H1 (cell line): Measurements from ENCODE around the gene DUSP9. TPM values are rescaled to one million over a fixed set of nuclear protein-coding genes. Genes with fewer than 3 reads are reported as not detected.

Experiments
- CTCF ChIA-PET: fragments of 300-600 bp; sonication (Branson Sonifier 250); formaldehyde crosslinking; loops from one replicate; lab custom pipeline; 2021; ENCODE audit not compliant: partially characterized antibody; lab: Charles Lee
- POLR2A ChIA-PET: fragments of 300-600 bp; sonication (Branson Sonifier 250); formaldehyde crosslinking; loops from one replicate; lab custom pipeline; 2021; ENCODE audit warnings: inconsistent platforms; ENCODE audit not compliant: partially characterized antibody; lab: Charles Lee
- DNase-seq, 2 experiments: peaks; one replicate each; pipeline versions ENCODE4 v3.0.0 to v3.0.0-alpha.2; 2010 to 2022; ENCODE audit warnings: low spot score in 2 of 2, low read depth in 1 of 2, mixed read lengths in 1 of 2
- FAIRE-seq: peaks from 2 replicates; lab custom pipeline; 2011; peaks lifted over from hg19 to GRCh38; lab: Jason Lieb, UNC
- H2AFZ ChIP-seq: 2 replicates; pipeline ENCODE4 v1.8.1; 2012; ENCODE audit warnings: low read length, inconsistent platforms
- H2AK5ac ChIP-seq: 2 replicates; pipeline ENCODE4 v1.6.1; 2013; ENCODE audit warnings: low read depth, low read length
- H2BK120ac ChIP-seq: replicated peaks from 2 replicates; pipeline ENCODE3; 2013; ENCODE audit warnings: low read depth, low read length, inconsistent platforms
- H2BK12ac ChIP-seq: 2 replicates; pipeline ENCODE4 v1.6.1; 2013; ENCODE audit warnings: low read depth, low read length
- H2BK15ac ChIP-seq: 2 replicates; pipeline ENCODE4 v1.6.1; 2013; ENCODE audit warnings: low read length
- H2BK20ac ChIP-seq: 2 replicates; pipeline ENCODE4 v1.6.1; 2013; ENCODE audit warnings: low read length
- H2BK5ac ChIP-seq: 2 replicates; pipeline ENCODE4 v1.6.1; 2013; ENCODE audit warnings: low read depth, low read length
- H3K14ac ChIP-seq: 2 replicates; pipeline ENCODE4 v1.6.1; 2013; ENCODE audit warnings: inconsistent platforms; ENCODE audit not compliant: insufficient read length
- H3K18ac ChIP-seq: 2 replicates; pipeline ENCODE4 v1.6.1; 2013; ENCODE audit warnings: low read length; ENCODE audit errors: extremely low read depth
- H3K23ac ChIP-seq: 2 replicates; pipeline ENCODE4 v1.6.1; 2013; ENCODE audit warnings: inconsistent platforms; ENCODE audit not compliant: insufficient read length
- H3K23me2 ChIP-seq: 2 replicates; pipeline ENCODE4 v1.6.1; 2013; ENCODE audit warnings: low read depth, low read length
- H3K27ac ChIP-seq: 2 replicates; pipeline ENCODE4 v1.6.1; 2011; ENCODE audit warnings: low read depth, low read length, inconsistent platforms
- H3K27me3 ChIP-seq, 4 experiments: replicated peaks in 1 of 4; 1 replicate in 1 of 4; 2 replicates in 3 of 4; pipeline versions ENCODE4 v1.6.1 to v1.8.1; 2011 to 2013; ENCODE audit warnings: low read length in 3 of 4, mild to moderate bottlenecking in 3 of 4, inconsistent platforms in 2 of 4, mixed read lengths in 2 of 4, moderate library complexity in 1 of 4; ENCODE audit not compliant: control insufficient read depth in 3 of 4, insufficient read depth in 3 of 4; ENCODE audit errors: extremely low read depth in 1 of 4
- H3K36me3 ChIP-seq, 4 experiments: 2 replicates each; pipeline versions ENCODE4 v1.6.1 to v1.8.1; 2011 to 2013; ENCODE audit warnings: mild to moderate bottlenecking in 4 of 4, low read length in 3 of 4, moderate library complexity in 2 of 4, control low read depth in 1 of 4, inconsistent platforms in 1 of 4; ENCODE audit not compliant: insufficient read depth in 4 of 4, control insufficient read depth in 2 of 4
- H3K4ac ChIP-seq: replicated peaks from 2 replicates; pipeline ENCODE3; 2013; ENCODE audit warnings: low read length, low read depth, mixed read lengths, inconsistent platforms; ENCODE audit not compliant: insufficient read length
- H3K4me1 ChIP-seq, 4 experiments: replicated peaks in 1 of 4; 1 replicate in 1 of 4; 2 replicates in 3 of 4; pipeline versions ENCODE4 v1.6.1 to v1.8.1; 2011 to 2013; ENCODE audit warnings: low read length in 3 of 4, inconsistent platforms in 2 of 4, mixed read lengths in 1 of 4; ENCODE audit not compliant: insufficient read depth in 4 of 4, control insufficient read depth in 3 of 4
- H3K4me2 ChIP-seq, 2 experiments: 2 replicates each; pipeline versions ENCODE4 v1.6.1 to v1.8.1; 2011 to 2013; ENCODE audit warnings: low read depth in 2 of 2, low read length in 2 of 2, control low read depth in 1 of 2, inconsistent platforms in 1 of 2, mild to moderate bottlenecking in 1 of 2; ENCODE audit not compliant: insufficient read depth in 1 of 2
- H3K4me3 ChIP-seq, 4 experiments: fragments of 200-600, 300-600 bp in 1 of 4; sonication (generic), shearing (Covaris generic), sonication (Bioruptor Twin) in 1 of 4; 2 replicates each; pipeline versions ENCODE4 v1.5.1 to v1.8.1; 2011 to 2016; ENCODE audit warnings: low read length in 4 of 4, low read depth in 3 of 4, control low read depth in 2 of 4, inconsistent platforms in 2 of 4, mild to moderate bottlenecking in 2 of 4, mixed read lengths in 1 of 4, moderate library complexity in 1 of 4; ENCODE audit not compliant: insufficient read depth in 2 of 4; ENCODE audit errors: extremely low read depth in 1 of 4
- H3K56ac ChIP-seq: replicated peaks from 2 replicates; pipeline ENCODE3; 2013; ENCODE audit warnings: low read depth, mild to moderate bottlenecking, mixed read lengths, low read length, inconsistent platforms; ENCODE audit not compliant: insufficient read length
- H3K79me1 ChIP-seq: 2 replicates; pipeline ENCODE4 v1.6.1; 2013; ENCODE audit warnings: low read depth, low read length, control low read depth
- H3K79me2 ChIP-seq, 2 experiments: 2 replicates each; pipeline versions ENCODE4 v1.6.1 to v1.8.1; 2012 to 2013; ENCODE audit warnings: low read length in 2 of 2, mild to moderate bottlenecking in 2 of 2, inconsistent platforms in 1 of 2; ENCODE audit not compliant: insufficient read depth in 2 of 2, control insufficient read depth in 1 of 2
- H3K9ac ChIP-seq, 4 experiments: replicated peaks in 1 of 4; 1 replicate in 1 of 4; 2 replicates in 3 of 4; pipeline versions ENCODE4 v1.6.1 to v1.8.1; 2011 to 2013; ENCODE audit warnings: low read depth in 3 of 4, low read length in 3 of 4, control low read depth in 2 of 4, mild to moderate bottlenecking in 2 of 4, moderate library complexity in 2 of 4, inconsistent platforms in 1 of 4; ENCODE audit errors: extremely low read depth in 1 of 4
- H3K9me3 ChIP-seq, 2 experiments: 2 replicates each; pipeline versions ENCODE4 v1.6.1 to v1.8.1; 2012 to 2013; ENCODE audit warnings: mild to moderate bottlenecking in 2 of 2, moderate library complexity in 2 of 2, control low read depth in 1 of 2, inconsistent platforms in 1 of 2, low read depth in 1 of 2, low read length in 1 of 2, mixed read lengths in 1 of 2; ENCODE audit not compliant: insufficient read depth in 2 of 2
- H4K20me1 ChIP-seq, 2 experiments: replicated peaks in 1 of 2; 2 replicates each; pipeline versions ENCODE3 to v1.8.1; 2011 to 2013; ENCODE audit warnings: inconsistent platforms in 2 of 2, low read length in 2 of 2, mild to moderate bottlenecking in 1 of 2; ENCODE audit not compliant: insufficient read depth in 2 of 2, control insufficient read depth in 1 of 2
- H4K5ac ChIP-seq: 2 replicates; pipeline ENCODE4 v1.6.1; 2013; ENCODE audit warnings: low read length, low read depth, mixed read lengths, inconsistent platforms; ENCODE audit not compliant: insufficient read length
- H4K8ac ChIP-seq: 2 replicates; pipeline ENCODE4 v1.8.0; 2013; ENCODE audit warnings: mild to moderate bottlenecking, moderate library complexity, low read length, inconsistent platforms; ENCODE audit not compliant: insufficient read depth; ENCODE audit errors: extremely low read depth
- H4K91ac ChIP-seq: replicated peaks from 2 replicates; pipeline ENCODE3; 2013; ENCODE audit warnings: low read length, mixed read lengths, inconsistent platforms; ENCODE audit not compliant: insufficient read length
- HDAC6 ChIP-seq: IDR thresholded peaks from one replicate; pipeline ENCODE4 v1.7.1; 2012; ENCODE audit warnings: low read depth, mild to moderate bottlenecking, inconsistent platforms, low read length, moderate library complexity
- KDM1A ChIP-seq: fragments of 200-600, 300-600 bp; sonication (generic); IDR thresholded peaks from 2 replicates; pipeline ENCODE4 v1.7.1; 2016; ENCODE audit warnings: mild to moderate bottlenecking, low read length, borderline replicate concordance
- KDM4A ChIP-seq: IDR thresholded peaks from one replicate; pipeline ENCODE4 v1.7.1; 2012; ENCODE audit warnings: low read depth, mild to moderate bottlenecking, moderate library complexity, low read length, inconsistent platforms; ENCODE audit not compliant: severe bottlenecking
- KDM5A ChIP-seq: fragments of 200-600 bp; IDR thresholded peaks from 2 replicates; pipeline ENCODE4 v1.7.1; 2012; ENCODE audit warnings: mild to moderate bottlenecking, low read length, inconsistent platforms, mixed read lengths
- POLR2A ChIP-seq, 2 experiments: IDR thresholded peaks; 1 replicate in 1 of 2; 2 replicates in 1 of 2; pipeline ENCODE4 v1.6.1; 2011; ENCODE audit warnings: low read depth in 2 of 2, low read length in 2 of 2, mild to moderate bottlenecking in 2 of 2; ENCODE audit errors: control extremely low read depth in 1 of 2
- POLR2AphosphoS5 ChIP-seq: IDR thresholded peaks from 2 replicates; pipeline ENCODE4 v1.6.1; 2011; ENCODE audit warnings: low read depth, low read length
- SP1 ChIP-seq: IDR thresholded peaks from 2 replicates; pipeline ENCODE4 v1.6.1; 2011; ENCODE audit warnings: low read depth, low read length
- SUZ12 ChIP-seq: fragments of 200-600 bp; sonication (generic); IDR thresholded peaks from 2 replicates; pipeline ENCODE4 v1.6.1; 2012; ENCODE audit warnings: mild to moderate bottlenecking, inconsistent platforms, low read length, moderate library complexity, mixed read lengths
- TEAD4 ChIP-seq: IDR thresholded peaks from 2 replicates; pipeline ENCODE4 v1.6.1; 2012; ENCODE audit warnings: low read depth, low read length, inconsistent platforms, mixed read lengths
- YY1 ChIP-seq: IDR thresholded peaks from 2 replicates; pipeline ENCODE4 v1.6.1; 2011; ENCODE audit warnings: low read depth, mild to moderate bottlenecking, low read length
- WGBS, 2 experiments: shearing (Covaris generic) in 1 of 2; methylation state at CpG; one replicate each; pipeline versions ENCODE4 v1.1.6 to v1.1.7; 2013 to 2015; ENCODE audit warnings: low lambda C conversion rate in 2 of 2, mixed read lengths in 2 of 2, inconsistent platforms in 1 of 2, low coverage in 1 of 2, missing lambda C conversion rate in 1 of 2; ENCODE audit not compliant: insufficient replicate concordance in 2 of 2, insufficient coverage in 1 of 2, insufficient read length in 1 of 2; ENCODE audit errors: extremely low coverage in 1 of 2, missing lambda C conversion rate in 1 of 2; 5-methylcytosine and 5-hydroxymethylcytosine counted together
- polyA plus RNA-seq, 7 experiments: library from polyadenylated mRNA; depleted of rRNA in 3 of 7; stranded (reverse) in 5 of 7; unstranded in 2 of 7; fragments of >200 nt in 5 of 7; fragments of 200-250 nt in 2 of 7; gene quantifications; 1 replicate in 5 of 7; 2 replicates in 1 of 7; 4 replicates in 1 of 7; pipeline versions ENCODE4 v1.2.1 to v1.2.3, GENCODE V29; 2011 to 2013; ENCODE audit warnings: missing spikeins in 2 of 7, mixed read lengths in 2 of 7
- total RNA-seq: library from RNA; stranded (reverse); fragmentation: NEBNext Ultra II Directional; extraction: Animal tissue kit (Norgen Biotek cat#: 25700); gene quantifications from 2 replicates; pipeline ENCODE4 v1.2.1, GENCODE V29; 2021

The DUSP9 gene
- total and polyA plus RNA-seq, 2 of the 8 experiments (the other 6 are each of a cell fraction or from before 2014, with no cell fraction given) = 0.80 to 1.1 TPM

- Histone ChIP-seq H2BK12ac (no peak overlapping the region), H2BK15ac (no peak overlapping the region), H3K23me2 (no peaks in the 10 kb centered on the region), H3K27me3 (no peaks in the 10 kb centered on the region), H3K4me1 (no peaks in the 10 kb centered on the region), H2AFZ (no peak overlapping the region), H2BK5ac (no peak overlapping the region), H3K36me3 (no peaks in the 10 kb centered on the region), H3K27ac (no peak overlapping the region), H4K5ac (no peak overlapping the region), H2BK120ac (no peak overlapping the region), H3K9ac (no peak overlapping the region), H4K20me1 (no peaks in the 10 kb centered on the region), H2BK20ac (no peak overlapping the region), H3K4ac (no peak overlapping the region), H3K56ac (no peak overlapping the region), H3K14ac (no peak overlapping the region), H3K79me1 (no peaks in the 10 kb centered on the region), H3K4me3 (no peak overlapping the region), H4K91ac (no peak overlapping the region), H3K4me2 (no peak overlapping the region), H4K8ac (no peak overlapping the region), H2AK5ac (no peak overlapping the region), H3K9me3 (no peaks in the 10 kb centered on the region), H3K23ac (no peak overlapping the region), H3K18ac (no peak overlapping the region), H3K79me2 (no peaks in the 10 kb centered on the region)
- FAIRE-seq (no peak), DNase-seq (no peak)
- 96% methylated on average over 6 of the region's 9 CpGs; no CpG with 5 or more reads in 1 of the 2 experiments for WGBS, 2 experiments
- ChIA-PET POLR2A (no interaction called here), CTCF (interaction anchor here (0.8 to 28.7 kb wide), 10 partner anchors 11 to 117 kb away, joined by 3 to 408 read pairs (median 3); partner anchors contain the start of gene DUSP9)
- TF ChIP-seq SUZ12 (no peak), POLR2A (IDR thresholded peaks at IDR 0.05; ENCODE audit: control extremely low read depth in 1 of 2, low read depth in 2 of 2, low read length in 2 of 2) (no peak), TEAD4 (no peak), KDM4A (no peak), POLR2AphosphoS5 (no peak), HDAC6 (no peak), KDM5A (no peak), SP1 (no peak), KDM1A (no peak), YY1 (no peak)
These were observed 10.2 kb downstream of the DUSP9 start for GRCh38 chrX:153657161-153657560.
